H1 (cell line): ENCODE data around the gene OR10J4. TPM values are rescaled to one million over a fixed set of nuclear protein-coding genes. Genes with fewer than 3 reads are reported as not detected.

Experiments used
- CTCF ChIA-PET: fragments of 300-600 bp; sonication (Branson Sonifier 250); formaldehyde crosslinking; loops from one replicate; lab custom pipeline; 2021; ENCODE audit not compliant: partially characterized antibody; lab: Charles Lee
- POLR2A ChIA-PET: fragments of 300-600 bp; sonication (Branson Sonifier 250); formaldehyde crosslinking; loops from one replicate; lab custom pipeline; 2021; ENCODE audit warnings: inconsistent platforms; ENCODE audit not compliant: partially characterized antibody; lab: Charles Lee
- DNase-seq, 2 experiments: peaks; one replicate each; pipeline versions ENCODE4 v3.0.0 to v3.0.0-alpha.2; 2010 to 2022; ENCODE audit warnings: low spot score in 2 of 2, low read depth in 1 of 2, mixed read lengths in 1 of 2
- FAIRE-seq: peaks from 2 replicates; lab custom pipeline; 2011; peaks lifted over from hg19 to GRCh38; lab: Jason Lieb, UNC
- H2AFZ ChIP-seq: 2 replicates; pipeline ENCODE4 v1.8.1; 2012; ENCODE audit warnings: low read length, inconsistent platforms
- H2AK5ac ChIP-seq: 2 replicates; pipeline ENCODE4 v1.6.1; 2013; ENCODE audit warnings: low read depth, low read length
- H2BK120ac ChIP-seq: replicated peaks from 2 replicates; pipeline ENCODE3; 2013; ENCODE audit warnings: low read depth, low read length, inconsistent platforms
- H2BK12ac ChIP-seq: 2 replicates; pipeline ENCODE4 v1.6.1; 2013; ENCODE audit warnings: low read depth, low read length
- H2BK15ac ChIP-seq: 2 replicates; pipeline ENCODE4 v1.6.1; 2013; ENCODE audit warnings: low read length
- H2BK20ac ChIP-seq: 2 replicates; pipeline ENCODE4 v1.6.1; 2013; ENCODE audit warnings: low read length
- H2BK5ac ChIP-seq: 2 replicates; pipeline ENCODE4 v1.6.1; 2013; ENCODE audit warnings: low read depth, low read length
- H3K14ac ChIP-seq: 2 replicates; pipeline ENCODE4 v1.6.1; 2013; ENCODE audit warnings: inconsistent platforms; ENCODE audit not compliant: insufficient read length
- H3K18ac ChIP-seq: 2 replicates; pipeline ENCODE4 v1.6.1; 2013; ENCODE audit warnings: low read length; ENCODE audit errors: extremely low read depth
- H3K23ac ChIP-seq: 2 replicates; pipeline ENCODE4 v1.6.1; 2013; ENCODE audit warnings: inconsistent platforms; ENCODE audit not compliant: insufficient read length
- H3K23me2 ChIP-seq: 2 replicates; pipeline ENCODE4 v1.6.1; 2013; ENCODE audit warnings: low read depth, low read length
- H3K27ac ChIP-seq: 2 replicates; pipeline ENCODE4 v1.6.1; 2011; ENCODE audit warnings: low read depth, low read length, inconsistent platforms
- H3K27me3 ChIP-seq, 4 experiments: replicated peaks in 1 of 4; 1 replicate in 1 of 4; 2 replicates in 3 of 4; pipeline versions ENCODE4 v1.6.1 to v1.8.1; 2011 to 2013; ENCODE audit warnings: low read length in 3 of 4, mild to moderate bottlenecking in 3 of 4, inconsistent platforms in 2 of 4, mixed read lengths in 2 of 4, moderate library complexity in 1 of 4; ENCODE audit not compliant: control insufficient read depth in 3 of 4, insufficient read depth in 3 of 4; ENCODE audit errors: extremely low read depth in 1 of 4
- H3K36me3 ChIP-seq, 4 experiments: 2 replicates each; pipeline versions ENCODE4 v1.6.1 to v1.8.1; 2011 to 2013; ENCODE audit warnings: mild to moderate bottlenecking in 4 of 4, low read length in 3 of 4, moderate library complexity in 2 of 4, control low read depth in 1 of 4, inconsistent platforms in 1 of 4; ENCODE audit not compliant: insufficient read depth in 4 of 4, control insufficient read depth in 2 of 4
- H3K4ac ChIP-seq: replicated peaks from 2 replicates; pipeline ENCODE3; 2013; ENCODE audit warnings: low read length, low read depth, mixed read lengths, inconsistent platforms; ENCODE audit not compliant: insufficient read length
- H3K4me1 ChIP-seq, 4 experiments: replicated peaks in 1 of 4; 1 replicate in 1 of 4; 2 replicates in 3 of 4; pipeline versions ENCODE4 v1.6.1 to v1.8.1; 2011 to 2013; ENCODE audit warnings: low read length in 3 of 4, inconsistent platforms in 2 of 4, mixed read lengths in 1 of 4; ENCODE audit not compliant: insufficient read depth in 4 of 4, control insufficient read depth in 3 of 4
- H3K4me2 ChIP-seq, 2 experiments: 2 replicates each; pipeline versions ENCODE4 v1.6.1 to v1.8.1; 2011 to 2013; ENCODE audit warnings: low read depth in 2 of 2, low read length in 2 of 2, control low read depth in 1 of 2, inconsistent platforms in 1 of 2, mild to moderate bottlenecking in 1 of 2; ENCODE audit not compliant: insufficient read depth in 1 of 2
- H3K4me3 ChIP-seq, 4 experiments: fragments of 200-600, 300-600 bp in 1 of 4; sonication (generic), shearing (Covaris generic), sonication (Bioruptor Twin) in 1 of 4; 2 replicates each; pipeline versions ENCODE4 v1.5.1 to v1.8.1; 2011 to 2016; ENCODE audit warnings: low read length in 4 of 4, low read depth in 3 of 4, control low read depth in 2 of 4, inconsistent platforms in 2 of 4, mild to moderate bottlenecking in 2 of 4, mixed read lengths in 1 of 4, moderate library complexity in 1 of 4; ENCODE audit not compliant: insufficient read depth in 2 of 4; ENCODE audit errors: extremely low read depth in 1 of 4
- H3K56ac ChIP-seq: replicated peaks from 2 replicates; pipeline ENCODE3; 2013; ENCODE audit warnings: low read depth, mild to moderate bottlenecking, mixed read lengths, low read length, inconsistent platforms; ENCODE audit not compliant: insufficient read length
- H3K79me1 ChIP-seq: 2 replicates; pipeline ENCODE4 v1.6.1; 2013; ENCODE audit warnings: low read depth, low read length, control low read depth
- H3K79me2 ChIP-seq, 2 experiments: 2 replicates each; pipeline versions ENCODE4 v1.6.1 to v1.8.1; 2012 to 2013; ENCODE audit warnings: low read length in 2 of 2, mild to moderate bottlenecking in 2 of 2, inconsistent platforms in 1 of 2; ENCODE audit not compliant: insufficient read depth in 2 of 2, control insufficient read depth in 1 of 2
- H3K9ac ChIP-seq, 4 experiments: replicated peaks in 1 of 4; 1 replicate in 1 of 4; 2 replicates in 3 of 4; pipeline versions ENCODE4 v1.6.1 to v1.8.1; 2011 to 2013; ENCODE audit warnings: low read depth in 3 of 4, low read length in 3 of 4, control low read depth in 2 of 4, mild to moderate bottlenecking in 2 of 4, moderate library complexity in 2 of 4, inconsistent platforms in 1 of 4; ENCODE audit errors: extremely low read depth in 1 of 4
- H3K9me3 ChIP-seq, 2 experiments: 2 replicates each; pipeline versions ENCODE4 v1.6.1 to v1.8.1; 2012 to 2013; ENCODE audit warnings: mild to moderate bottlenecking in 2 of 2, moderate library complexity in 2 of 2, control low read depth in 1 of 2, inconsistent platforms in 1 of 2, low read depth in 1 of 2, low read length in 1 of 2, mixed read lengths in 1 of 2; ENCODE audit not compliant: insufficient read depth in 2 of 2
- H4K20me1 ChIP-seq, 2 experiments: replicated peaks in 1 of 2; 2 replicates each; pipeline versions ENCODE3 to v1.8.1; 2011 to 2013; ENCODE audit warnings: inconsistent platforms in 2 of 2, low read length in 2 of 2, mild to moderate bottlenecking in 1 of 2; ENCODE audit not compliant: insufficient read depth in 2 of 2, control insufficient read depth in 1 of 2
- H4K5ac ChIP-seq: 2 replicates; pipeline ENCODE4 v1.6.1; 2013; ENCODE audit warnings: low read length, low read depth, mixed read lengths, inconsistent platforms; ENCODE audit not compliant: insufficient read length
- H4K8ac ChIP-seq: 2 replicates; pipeline ENCODE4 v1.8.0; 2013; ENCODE audit warnings: mild to moderate bottlenecking, moderate library complexity, low read length, inconsistent platforms; ENCODE audit not compliant: insufficient read depth; ENCODE audit errors: extremely low read depth
- H4K91ac ChIP-seq: replicated peaks from 2 replicates; pipeline ENCODE3; 2013; ENCODE audit warnings: low read length, mixed read lengths, inconsistent platforms; ENCODE audit not compliant: insufficient read length
- CTCF ChIP-seq, 3 experiments: IDR thresholded peaks; 1 replicate in 2 of 3; 2 replicates in 1 of 3; pipeline versions ENCODE4 v1.5.1 to v1.6.1; 2011; ENCODE audit warnings: low read length in 3 of 3, mild to moderate bottlenecking in 3 of 3, inconsistent platforms in 2 of 3, low read depth in 1 of 3, moderate library complexity in 1 of 3; ENCODE audit not compliant: insufficient read depth in 1 of 3; ENCODE audit errors: control extremely low read depth in 1 of 3
- polyA plus RNA-seq, 7 experiments: library from polyadenylated mRNA; depleted of rRNA in 3 of 7; stranded (reverse) in 5 of 7; unstranded in 2 of 7; fragments of >200 nt in 5 of 7; fragments of 200-250 nt in 2 of 7; gene quantifications; 1 replicate in 5 of 7; 2 replicates in 1 of 7; 4 replicates in 1 of 7; pipeline versions ENCODE4 v1.2.1 to v1.2.3, GENCODE V29; 2011 to 2013; ENCODE audit warnings: missing spikeins in 2 of 7, mixed read lengths in 2 of 7
- total RNA-seq: library from RNA; stranded (reverse); fragmentation: NEBNext Ultra II Directional; extraction: Animal tissue kit (Norgen Biotek cat#: 25700); gene quantifications from 2 replicates; pipeline ENCODE4 v1.2.1, GENCODE V29; 2021

OR10J4 gene
- total and polyA plus RNA-seq, 2 of the 8 experiments (the other 6 are each of a cell fraction or from before 2014, with no cell fraction given): not detected

- no peak for FAIRE-seq
- H3K23me2 ChIP-seq: no peaks in the 10 kb centered on the region
- no peak overlapping the region for H3K18ac ChIP-seq
- no peaks in the 10 kb centered on the region for H3K79me2 ChIP-seq
- no peak overlapping the region for H3K4me2 ChIP-seq
- no peaks in the 10 kb centered on the region for H4K20me1 ChIP-seq
- H2BK15ac ChIP-seq: no peak overlapping the region
- H2BK20ac ChIP-seq: no peak overlapping the region
- no peak for DNase-seq
- no peak overlapping the region for H2AK5ac ChIP-seq
- H4K8ac ChIP-seq: no peak overlapping the region
- no peak overlapping the region for H3K4me3 ChIP-seq
- CTCF ChIA-PET: no interaction called here
- no peak overlapping the region for H3K14ac ChIP-seq
- H3K9me3 ChIP-seq: peaks cover 69 to 76% of the 10 kb centered on the region in 2 experiments
- H3K4me1 ChIP-seq: no peaks in the 10 kb centered on the region
- H3K27ac ChIP-seq: no peak overlapping the region
- H2BK5ac ChIP-seq: no peak overlapping the region
- H3K36me3 ChIP-seq: no peaks in the 10 kb centered on the region
- POLR2A ChIA-PET: no interaction called here
- H3K27me3 ChIP-seq: no peaks in the 10 kb centered on the region
- no peaks in the 10 kb centered on the region for H3K79me1 ChIP-seq
- H3K9ac ChIP-seq: no peak overlapping the region
- H4K5ac ChIP-seq: no peak overlapping the region
- H3K4ac ChIP-seq: no peak overlapping the region
- H2BK12ac ChIP-seq: no peak overlapping the region
- no peak overlapping the region for H3K56ac ChIP-seq
- no peak overlapping the region for H2BK120ac ChIP-seq
- H3K23ac ChIP-seq: no peak overlapping the region
- TF ChIP-seq CTCF (IDR thresholded peaks at IDR 0.05; ENCODE audit: control extremely low read depth in 1 of 3, insufficient read depth in 1 of 3, low read depth in 1 of 3, low read length in 3 of 3): no peak
- no peak overlapping the region for H2AFZ ChIP-seq
- H4K91ac ChIP-seq: no peak overlapping the region
These were observed 12.5 kb downstream of the OR10J4 start for GRCh38 chr1:159444511-159444910.
